NK-92 treated with Interleukin-12 subunit alpha and Interleukin-12 subunit beta, amount 100 ng/mL, for 24 hours (cell line): ENCODE results near the gene KDM2A.
"Not testable (repeated sequence)": the region's sequence is repeated elsewhere in the genome, so short reads cannot be mapped to it uniquely, and the experiment has no call there.

Experiments used
- DNase-seq: peaks from one replicate; lab custom pipeline; 2025; lab: John Stamatoyannopoulos, UW

KDM2A gene

DNA sequence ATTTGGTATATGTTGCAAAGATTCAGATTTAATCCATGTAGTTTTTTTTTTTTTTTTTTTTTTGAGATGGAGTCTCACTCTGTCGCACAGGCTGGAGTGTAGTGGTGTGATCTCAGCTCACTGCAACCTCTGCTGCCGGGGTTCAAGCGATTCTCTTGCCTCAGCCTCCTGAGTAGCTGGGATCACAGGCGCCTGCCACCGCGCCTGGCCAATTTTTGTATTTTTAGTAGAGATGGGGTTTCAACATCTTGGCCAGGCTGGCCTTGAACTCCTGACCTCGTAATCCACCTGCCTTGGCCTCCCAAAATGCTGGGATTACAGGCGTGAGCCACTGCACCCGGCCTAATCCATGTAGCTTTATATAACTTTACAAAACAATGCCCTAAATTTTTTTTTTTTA, 49.8 kb downstream of the KDM2A start:
- DNase-seq: not testable (repeated sequence)

- no peak for DNase-seq
These were observed 55.2 kb downstream of the KDM2A start for GRCh38 chr11:67174311-67174710.

DNA sequence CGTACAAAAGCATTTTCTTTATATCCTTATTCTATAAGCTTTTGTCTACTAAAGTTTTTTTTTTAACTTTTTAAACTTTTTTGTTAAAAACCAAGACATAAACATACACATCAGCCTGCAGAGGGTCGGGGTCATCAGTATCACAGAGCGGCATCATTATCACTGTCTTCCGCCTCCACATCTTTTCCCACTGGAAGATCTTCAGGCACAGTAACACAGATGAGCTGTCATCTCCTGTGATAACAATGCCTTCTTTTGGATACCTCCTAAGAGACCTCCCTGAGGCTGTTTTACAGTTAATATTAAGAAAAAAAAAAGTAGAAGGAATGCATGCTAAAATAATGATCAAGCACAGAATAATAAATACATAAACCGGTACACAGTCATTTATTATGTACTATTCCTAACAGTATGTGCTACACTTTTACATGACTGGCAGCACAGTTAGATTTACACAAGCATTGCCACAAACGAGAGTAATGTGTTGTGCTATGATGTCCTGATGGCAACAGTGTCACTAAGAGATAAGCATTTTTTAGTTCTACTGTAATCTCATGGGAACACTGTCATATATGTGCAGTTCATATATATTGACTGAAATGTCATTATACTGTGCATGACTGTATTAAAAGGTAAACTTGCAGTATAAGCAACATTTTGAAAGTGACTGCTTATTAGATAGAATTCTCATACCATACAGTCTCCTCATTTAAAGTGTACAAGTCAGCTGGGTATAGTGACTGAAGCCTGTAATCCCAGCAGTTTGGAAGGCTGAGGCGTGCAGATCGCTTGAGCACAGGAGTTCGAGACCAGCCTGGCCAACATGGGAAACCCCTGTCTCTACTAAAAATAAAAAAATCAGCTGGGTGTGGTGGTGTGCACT, 58.6 kb downstream of the KDM2A start:
- DNase-seq: no peak

DNA sequence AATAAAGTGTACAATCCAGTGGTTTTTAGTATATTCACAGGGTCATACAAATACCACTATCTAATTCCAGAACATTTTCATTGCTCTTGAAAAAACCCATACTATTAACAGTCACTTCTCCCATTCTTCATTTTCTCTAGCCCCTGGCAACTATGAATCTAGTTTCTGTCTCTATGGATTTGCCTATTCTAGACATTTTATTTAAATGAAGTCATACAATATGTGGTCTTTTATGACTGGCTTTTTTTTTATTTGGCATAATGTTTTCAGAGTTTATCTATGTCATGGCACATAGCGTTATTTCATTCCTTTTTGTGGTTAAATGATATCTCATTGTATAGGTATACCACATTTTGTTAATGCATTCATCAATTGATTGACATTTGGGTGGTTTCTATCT, 59.4 kb downstream of the KDM2A start:
- DNase-seq: no peak

GRCh38 chr11:67178878-67179277, 59.8 kb downstream of the KDM2A start:
- DNase-seq: no peak

DNA sequence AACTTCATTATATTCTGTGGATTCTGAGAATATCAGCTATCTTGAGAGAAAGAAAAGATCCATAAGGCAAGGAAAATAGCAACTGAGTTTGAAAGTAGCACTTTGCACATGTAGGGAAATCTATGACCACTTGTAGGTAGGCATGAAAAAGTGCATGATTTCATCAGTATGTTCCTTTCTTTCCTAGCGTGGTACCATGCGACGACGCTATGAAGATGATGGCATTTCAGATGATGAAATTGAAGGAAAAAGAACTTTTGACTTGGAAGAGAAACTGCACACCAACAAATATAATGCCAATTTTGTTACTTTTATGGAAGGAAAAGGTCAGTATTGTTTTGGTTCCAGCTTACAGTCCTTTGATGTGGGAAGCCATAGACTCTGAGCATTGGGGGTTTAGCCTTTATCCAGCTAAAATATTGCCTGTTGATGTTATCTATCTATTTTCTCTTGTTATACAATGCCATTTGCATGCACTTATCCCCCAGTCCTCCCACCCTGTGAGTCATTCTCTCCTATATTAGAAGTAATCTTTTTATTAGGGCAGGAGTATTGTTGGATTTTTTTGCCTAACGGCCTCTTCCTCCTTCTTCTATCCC, 60.9 kb downstream of the KDM2A start:
- DNase-seq: no peak

DNA sequence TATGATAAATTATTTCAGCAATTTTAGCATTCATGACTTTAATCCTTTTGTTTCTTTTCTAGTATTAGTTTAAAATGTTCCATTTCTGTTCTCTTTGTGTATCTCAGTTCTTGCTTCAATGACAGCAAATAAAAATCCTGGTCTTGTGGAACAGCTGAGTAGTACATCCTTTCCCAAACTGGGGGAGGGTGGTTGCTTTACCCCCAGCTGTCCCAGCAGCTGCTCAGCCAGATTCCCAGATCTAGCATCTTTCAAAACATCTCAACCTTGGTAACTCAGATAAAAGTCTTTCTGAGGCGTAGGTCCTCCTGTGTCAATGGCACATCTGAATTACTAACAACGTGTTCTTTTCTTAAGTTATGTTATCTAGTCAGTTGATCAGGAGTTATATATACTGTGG, 75.0 kb downstream of the KDM2A start:
- DNase-seq: no peak

DNA sequence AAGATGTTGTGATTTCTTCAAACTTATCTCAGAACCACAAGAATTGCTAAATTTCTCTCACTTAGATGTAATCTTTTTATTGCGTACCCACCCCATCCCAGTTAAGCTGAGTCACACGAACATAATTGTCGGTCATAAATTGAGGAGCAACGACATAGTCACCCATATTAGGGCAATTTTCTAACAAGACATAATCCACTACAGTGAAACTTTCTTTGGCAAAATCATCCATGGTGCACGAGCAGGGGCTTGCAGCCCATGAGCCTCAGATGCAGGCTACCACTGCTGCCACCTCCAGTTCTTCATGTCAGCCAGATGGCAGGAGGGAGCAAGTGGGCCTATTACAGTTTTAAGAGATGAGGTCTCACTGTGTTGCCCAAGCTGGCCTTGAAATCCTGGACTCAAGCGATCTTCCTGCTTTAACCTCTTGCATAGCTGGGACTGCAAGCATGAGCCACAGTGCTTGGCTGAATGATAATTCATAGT, 77.0 kb downstream of the KDM2A start:
- DNase-seq: no peak

- DNase-seq: no peak
These were observed 78.5 kb downstream of the KDM2A start for GRCh38 chr11:67197606-67198005.

GRCh38 chr11:67198781-67199180, 79.7 kb downstream of the KDM2A start:
- DNase-seq: not testable (repeated sequence)

GRCh38 chr11:67199751-67200150, 80.7 kb downstream of the KDM2A start:
- no peak for DNase-seq

DNA sequence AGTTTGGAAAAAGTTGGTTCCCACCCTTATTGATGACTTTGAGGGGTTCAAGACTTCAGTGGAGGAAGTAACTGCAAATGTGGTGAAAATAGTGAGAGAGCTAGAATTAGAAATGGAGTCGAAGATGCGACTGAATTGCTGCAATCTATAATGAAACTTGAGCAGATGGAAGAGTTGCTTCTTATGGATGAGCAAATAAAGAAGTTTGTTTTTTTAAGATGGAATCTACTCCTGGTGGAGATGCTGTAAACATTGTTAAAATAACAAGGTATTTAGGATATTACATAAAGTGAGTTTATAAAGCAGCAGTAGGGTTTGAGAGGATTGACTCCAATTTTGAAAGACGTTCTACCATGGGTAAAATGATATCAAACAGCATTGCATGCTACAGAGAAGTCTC, 83.0 kb downstream of the KDM2A start:
- DNase-seq: no peak

- DNase-seq: no peak
These were observed 85.8 kb downstream of the KDM2A start for GRCh38 chr11:67204822-67205221.

- DNase-seq: not testable (repeated sequence)
These were observed 90.2 kb downstream of the KDM2A start for GRCh38 chr11:67209222-67209621.

DNA sequence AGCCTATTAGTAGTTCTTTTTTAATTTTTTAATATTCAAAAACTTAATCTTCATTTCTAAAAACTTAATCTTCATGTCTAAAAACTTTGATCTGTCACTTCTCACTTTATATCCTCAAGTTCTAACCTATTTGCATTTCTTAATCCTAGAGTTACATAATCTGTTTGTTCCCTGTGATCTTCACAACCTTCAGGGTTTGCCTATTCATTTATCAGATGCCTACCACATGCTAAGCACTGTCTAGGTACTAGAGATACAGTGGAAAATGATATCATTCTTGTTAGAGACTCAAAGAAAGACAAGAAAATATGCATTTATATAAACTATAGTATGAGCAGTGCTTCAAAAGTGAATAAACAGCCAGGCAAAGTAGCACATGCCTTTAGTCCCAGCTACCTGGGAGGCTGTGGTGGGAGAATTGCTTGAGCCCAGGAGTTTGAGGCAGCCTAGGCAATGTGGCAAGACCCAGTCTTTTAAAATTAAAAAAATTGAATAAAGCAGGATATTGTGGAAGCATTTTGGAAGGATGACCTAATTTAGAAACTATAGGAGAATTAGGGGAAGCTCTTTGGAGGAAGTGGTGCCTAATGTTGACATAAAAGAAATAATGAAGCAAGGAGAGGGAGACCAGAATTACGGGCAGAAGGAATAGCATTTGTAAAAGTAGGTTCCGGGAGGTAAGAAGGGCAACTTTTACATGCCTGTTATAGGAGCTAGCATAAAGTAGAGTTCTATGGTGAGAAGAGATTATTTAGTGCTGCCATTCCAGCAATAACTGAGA, 92.8 kb downstream of the KDM2A start:
- no peak for DNase-seq

- no peak for DNase-seq
These were observed 94.1 kb downstream of the KDM2A start for GRCh38 chr11:67213178-67213621.

DNA sequence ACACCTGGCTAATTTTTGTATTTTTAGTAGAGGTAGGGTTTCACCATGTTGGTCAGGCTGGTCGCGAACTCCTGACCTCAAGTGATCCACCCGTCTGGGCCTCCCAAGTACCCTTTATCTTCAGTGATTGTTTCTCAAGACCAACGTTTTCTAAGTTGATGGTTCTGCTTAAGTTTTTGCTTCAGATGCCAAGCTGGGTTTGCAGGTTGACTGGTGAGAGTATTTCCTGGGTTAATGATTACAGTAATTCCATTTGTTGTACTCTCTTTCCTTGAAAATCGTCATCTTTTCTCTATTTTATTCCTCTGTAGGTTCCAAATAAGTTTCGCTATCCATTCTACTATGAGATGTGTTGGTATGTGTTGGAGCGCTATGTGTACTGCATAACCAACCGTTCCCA, 108.7 kb downstream of the KDM2A start:
- DNase-seq: no peak

GRCh38 chr11:67230406-67230805, 111.3 kb downstream of the KDM2A start:
- DNase-seq: peak; percentile 11

- no peak for DNase-seq
These were observed 111.8 kb downstream of the KDM2A start for GRCh38 chr11:67230886-67231285.

GRCh38 chr11:67233584-67234190, 114.6 kb downstream of the KDM2A start:
- DNase-seq: no peak

- not testable (repeated sequence) for DNase-seq
These were observed 115.5 kb downstream of the KDM2A start for GRCh38 chr11:67234571-67234970.

GRCh38 chr11:67237574-67237973, 118.5 kb downstream of the KDM2A start:
- no peak for DNase-seq
